ENCODE data around the gene SNX32. TPM values are rescaled to one million over a fixed set of nuclear protein-coding genes. Genes with fewer than 3 reads are reported as not detected.
A peak's percentile ranks its signal among the peaks of the same experiment; 100 is the strongest.

Gene SNX32
- total and polyA plus RNA-seq, 2 of the 13 experiments (the other 11 are each of a cell fraction or from before 2014, with no cell fraction given), result 0.09 to 0.34 TPM

DNA sequence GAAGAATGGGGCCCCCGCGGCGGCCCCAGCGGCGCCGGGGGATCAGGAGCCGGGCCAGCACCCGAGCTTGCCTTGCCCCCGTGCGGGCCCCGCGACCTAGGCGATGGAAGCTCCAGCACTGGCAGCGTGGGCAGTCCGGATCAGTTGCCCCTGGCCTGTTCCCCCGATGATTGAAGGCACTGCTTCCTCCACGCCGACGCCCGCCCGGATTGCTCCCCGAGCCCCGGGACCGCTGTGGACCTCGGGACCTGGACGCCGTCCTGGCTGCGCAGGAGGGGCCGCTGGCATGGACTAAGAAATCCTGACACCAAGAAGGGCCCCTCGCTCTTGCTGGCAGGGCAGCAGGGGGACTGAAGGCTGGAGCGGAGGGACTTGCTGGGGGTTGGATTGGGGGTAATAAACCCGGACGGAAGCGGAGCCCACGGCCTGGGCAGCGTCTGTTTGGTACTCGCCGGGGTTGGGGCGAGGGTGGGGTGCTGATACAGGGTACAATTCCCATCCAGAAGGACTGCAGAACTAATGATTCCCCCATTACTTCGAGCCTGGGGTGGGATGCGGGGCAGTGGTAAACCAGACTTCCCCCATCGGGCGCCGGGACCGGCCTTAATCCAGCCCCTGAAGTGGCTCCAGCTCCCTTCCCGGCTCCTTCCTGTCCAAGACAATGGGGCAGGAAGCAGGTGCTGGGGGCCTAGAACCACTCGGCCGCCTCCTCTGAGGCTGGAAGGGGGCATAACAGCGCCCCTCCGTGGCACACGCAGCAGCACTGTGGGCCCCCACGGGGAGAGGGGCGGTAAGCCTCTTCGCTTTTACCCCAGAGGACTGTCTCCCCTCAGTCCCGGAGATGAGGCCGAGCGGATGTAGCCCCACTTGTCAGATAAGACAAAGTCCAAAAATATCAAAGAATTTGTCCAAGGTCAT lies 57.7 kb downstream of the SNX32 start (continued):
- TF ChIP-seq MAZ (IDR thresholded peaks at IDR 0.05; ENCODE audit: borderline replicate concordance, low read depth, low read length) (peak; percentile 38; the same call in 1 of the 2 replicates), MAZ (CRISPR knock-in tag; IDR thresholded peaks at IDR 0.05; ENCODE audit: low read depth) (peak; percentile 81; the same call in 1 of the 2 replicates), XBP1 (CRISPR knock-in tag; IDR thresholded peaks at IDR 0.05) (no peak), ZMYM2 (CRISPR knock-in tag; IDR thresholded peaks at IDR 0.05) (0 out of 2 replicates have a peak, but pooled peaks have one; percentile 38), IRF2 (CRISPR knock-in tag; IDR thresholded peaks at IDR 0.05) (no peak; the same call in 1 of the 2 replicates), ZNF235 (CRISPR knock-in tag; IDR thresholded peaks at IDR 0.05; ENCODE audit: borderline replicate concordance) (no peak), XRCC5 (optimal IDR thresholded peaks at IDR 0.05; ENCODE audit: low read length) (peak; percentile 13), PITX1 (CRISPR knock-in tag; IDR thresholded peaks at IDR 0.05) (peak; percentile 14; the same call in 1 of the 2 replicates), ZNF703 (CRISPR knock-in tag; IDR thresholded peaks at IDR 0.05; ENCODE audit: borderline replicate concordance) (0 out of 2 replicates have a peak, but pooled peaks have one; percentile 17), AGO1 (IDR thresholded peaks at IDR 0.05; ENCODE audit: low read depth, low read length, poor library complexity, severe bottlenecking) (peak; percentile 98), ZFP62 (CRISPR knock-in tag; IDR thresholded peaks at IDR 0.05) (no peak)
- TF ChIP-seq, protein P1, sequence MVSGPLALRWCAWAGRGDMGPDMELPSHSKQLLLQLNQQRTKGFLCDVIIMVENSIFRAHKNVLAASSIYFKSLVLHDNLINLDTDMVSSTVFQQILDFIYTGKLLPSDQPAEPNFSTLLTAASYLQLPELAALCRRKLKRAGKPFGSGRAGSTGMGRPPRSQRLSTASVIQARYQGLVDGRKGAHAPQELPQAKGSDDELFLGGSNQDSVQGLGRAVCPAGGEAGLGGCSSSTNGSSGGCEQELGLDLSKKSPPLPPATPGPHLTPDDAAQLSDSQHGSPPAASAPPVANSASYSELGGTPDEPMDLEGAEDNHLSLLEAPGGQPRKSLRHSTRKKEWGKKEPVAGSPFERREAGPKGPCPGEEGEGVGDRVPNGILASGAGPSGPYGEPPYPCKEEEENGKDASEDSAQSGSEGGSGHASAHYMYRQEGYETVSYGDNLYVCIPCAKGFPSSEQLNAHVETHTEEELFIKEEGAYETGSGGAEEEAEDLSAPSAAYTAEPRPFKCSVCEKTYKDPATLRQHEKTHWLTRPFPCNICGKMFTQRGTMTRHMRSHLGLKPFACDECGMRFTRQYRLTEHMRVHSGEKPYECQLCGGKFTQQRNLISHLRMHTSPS (CRISPR knock-in tag; IDR thresholded peaks at IDR 0.05; ENCODE audit: low read depth), result peak; percentile 69
- TF ChIP-seq, protein P2, sequence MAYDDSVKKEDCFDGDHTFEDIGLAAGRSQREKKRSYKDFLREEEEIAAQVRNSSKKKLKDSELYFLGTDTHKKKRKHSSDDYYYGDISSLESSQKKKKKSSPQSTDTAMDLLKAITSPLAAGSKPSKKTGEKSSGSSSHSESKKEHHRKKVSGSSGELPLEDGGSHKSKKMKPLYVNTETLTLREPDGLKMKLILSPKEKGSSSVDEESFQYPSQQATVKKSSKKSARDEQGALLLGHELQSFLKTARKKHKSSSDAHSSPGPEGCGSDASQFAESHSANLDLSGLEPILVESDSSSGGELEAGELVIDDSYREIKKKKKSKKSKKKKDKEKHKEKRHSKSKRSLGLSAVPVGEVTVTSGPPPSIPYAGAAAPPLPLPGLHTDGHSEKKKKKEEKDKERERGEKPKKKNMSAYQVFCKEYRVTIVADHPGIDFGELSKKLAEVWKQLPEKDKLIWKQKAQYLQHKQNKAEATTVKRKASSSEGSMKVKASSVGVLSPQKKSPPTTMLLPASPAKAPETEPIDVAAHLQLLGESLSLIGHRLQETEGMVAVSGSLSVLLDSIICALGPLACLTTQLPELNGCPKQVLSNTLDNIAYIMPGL (CRISPR knock-in tag; IDR thresholded peaks at IDR 0.05; ENCODE audit: borderline replicate concordance in 1 of 2, low read depth in 1 of 2), result peak; percentile 74 to 93; a peak in 3 of 4 replicates
- TF ChIP-seq, protein P3, sequence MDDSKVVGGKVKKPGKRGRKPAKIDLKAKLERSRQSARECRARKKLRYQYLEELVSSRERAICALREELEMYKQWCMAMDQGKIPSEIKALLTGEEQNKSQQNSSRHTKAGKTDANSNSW (CRISPR knock-in tag; IDR thresholded peaks at IDR 0.05; ENCODE audit: borderline replicate concordance), result peak; percentile 45; the same call in 1 of the 2 replicates
- TF ChIP-seq, protein P4, sequence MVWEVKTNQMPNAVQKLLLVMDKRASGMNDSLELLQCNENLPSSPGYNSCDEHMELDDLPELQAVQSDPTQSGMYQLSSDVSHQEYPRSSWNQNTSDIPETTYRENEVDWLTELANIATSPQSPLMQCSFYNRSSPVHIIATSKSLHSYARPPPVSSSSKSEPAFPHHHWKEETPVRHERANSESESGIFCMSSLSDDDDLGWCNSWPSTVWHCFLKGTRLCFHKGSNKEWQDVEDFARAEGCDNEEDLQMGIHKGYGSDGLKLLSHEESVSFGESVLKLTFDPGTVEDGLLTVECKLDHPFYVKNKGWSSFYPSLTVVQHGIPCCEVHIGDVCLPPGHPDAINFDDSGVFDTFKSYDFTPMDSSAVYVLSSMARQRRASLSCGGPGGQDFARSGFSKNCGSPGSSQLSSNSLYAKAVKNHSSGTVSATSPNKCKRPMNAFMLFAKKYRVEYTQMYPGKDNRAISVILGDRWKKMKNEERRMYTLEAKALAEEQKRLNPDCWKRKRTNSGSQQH (CRISPR knock-in tag; IDR thresholded peaks at IDR 0.05; ENCODE audit: low read depth), result no peak
